CD14-positive monocyte (primary cell): ENCODE measurements around the gene LCN9. TPM values are rescaled to one million over a fixed set of nuclear protein-coding genes. Genes with fewer than 3 reads are reported as not detected.
"Not testable (repeated sequence)": the region's sequence is repeated elsewhere in the genome, so short reads cannot be mapped to it uniquely, and the experiment has no call there.

Experiments used
- DNase-seq, 3 donors: peaks; one replicate each; pipeline ENCODE4 v3.0.0-alpha.2; 2011 to 2022
- H2AFZ ChIP-seq: 2 replicates; pipeline ENCODE4 v1.6.0; 2012; ENCODE audit warnings: mild to moderate bottlenecking, low read depth, low read length, inconsistent platforms; ENCODE audit not compliant: insufficient read depth, poor library complexity, severe bottlenecking
- H3K27ac ChIP-seq, 2 donors: 1 replicate in 1 of 2; 2 replicates in 1 of 2; pipeline ENCODE4 v1.5.1; 2012 to 2013; ENCODE audit warnings: low read length in 2 of 2, control low read depth in 1 of 2, inconsistent platforms in 1 of 2, low read depth in 1 of 2, mild to moderate bottlenecking in 1 of 2
- H3K27me3 ChIP-seq, 2 donors: one replicate each; pipeline versions ENCODE4 v1.6.0 to v1.6.1; 2011 to 2013; ENCODE audit warnings: low read length in 2 of 2; ENCODE audit not compliant: control insufficient read depth in 2 of 2, insufficient read depth in 2 of 2
- H3K36me3 ChIP-seq, 2 donors: replicated peaks in 1 of 2; 1 replicate in 1 of 2; 2 replicates in 1 of 2; pipeline versions ENCODE4 v1.5.1 to v1.6.1; 2012 to 2013; ENCODE audit warnings: low read length in 2 of 2, control low read depth in 1 of 2, inconsistent platforms in 1 of 2, mild to moderate bottlenecking in 1 of 2; ENCODE audit not compliant: insufficient read depth in 2 of 2, control insufficient read depth in 1 of 2
- H3K4me1 ChIP-seq, 2 donors: 1 replicate in 1 of 2; 2 replicates in 1 of 2; pipeline versions ENCODE4 v1.5.1 to v1.6.1; 2012 to 2013; ENCODE audit warnings: low read length in 2 of 2, control low read depth in 1 of 2, inconsistent platforms in 1 of 2, mild to moderate bottlenecking in 1 of 2, moderate library complexity in 1 of 2; ENCODE audit not compliant: insufficient read depth in 2 of 2, control insufficient read depth in 1 of 2
- H3K4me2 ChIP-seq: replicated peaks from 2 replicates; pipeline ENCODE3; 2012; ENCODE audit warnings: low read length, moderate library complexity, mild to moderate bottlenecking; ENCODE audit not compliant: poor library complexity, severe bottlenecking; ENCODE audit errors: extremely low read depth
- H3K4me3 ChIP-seq, 3 experiments: fragments of 200-600 bp in 1 of 3; sonication (generic) in 1 of 3; replicated peaks in 1 of 3; 1 replicate in 2 of 3; 2 replicates in 1 of 3; pipeline ENCODE4 v1.5.1; 2011 to 2013; ENCODE audit warnings: low read length in 3 of 3, mild to moderate bottlenecking in 3 of 3, control low read depth in 2 of 3, low read depth in 2 of 3, inconsistent platforms in 1 of 3, moderate library complexity in 1 of 3
- H3K79me2 ChIP-seq: 2 replicates; pipeline ENCODE4 v1.6.0; 2012; ENCODE audit warnings: mild to moderate bottlenecking, control low read depth, inconsistent platforms, low read length, moderate library complexity; ENCODE audit not compliant: insufficient read depth
- H3K9ac ChIP-seq: 2 replicates; pipeline ENCODE4 v1.6.0; 2017; ENCODE audit warnings: low read length, mild to moderate bottlenecking; ENCODE audit not compliant: insufficient read depth, poor library complexity, severe bottlenecking
- H3K9me3 ChIP-seq, 2 donors: replicated peaks in 1 of 2; 1 replicate in 1 of 2; 2 replicates in 1 of 2; pipeline versions ENCODE4 v1.5.1 to v1.6.1; 2012 to 2013; ENCODE audit warnings: low read length in 2 of 2, control low read depth in 1 of 2; ENCODE audit not compliant: control insufficient read depth in 1 of 2, insufficient read depth in 1 of 2
- H4K20me1 ChIP-seq: 2 replicates; pipeline ENCODE4 v1.6.0; 2012; ENCODE audit warnings: mild to moderate bottlenecking, low read length, control low read depth, moderate library complexity; ENCODE audit not compliant: insufficient read depth
- H3K27ac Mint-ChIP-seq, 7 donors: one replicate each; pipeline ENCODE4 v1.8.0; 2020; ENCODE audit warnings: mild to moderate bottlenecking in 7 of 7, mixed read lengths in 7 of 7, moderate library complexity in 6 of 7, inconsistent platforms in 2 of 7
- H3K27me3 Mint-ChIP-seq, 3 donors: one replicate each; pipeline ENCODE4 v1.8.0; 2021 to 2022; ENCODE audit warnings: low read depth in 3 of 3, mild to moderate bottlenecking in 3 of 3, mixed read lengths in 3 of 3, moderate library complexity in 3 of 3, inconsistent platforms in 1 of 3
- H3K36me3 Mint-ChIP-seq, 2 donors: one replicate each; pipeline ENCODE4 v1.8.0; 2020; ENCODE audit warnings: mixed read lengths in 2 of 2, inconsistent platforms in 1 of 2, mild to moderate bottlenecking in 1 of 2
- H3K4me1 Mint-ChIP-seq: one replicate; pipeline ENCODE4 v1.8.0; 2020; ENCODE audit warnings: mild to moderate bottlenecking, mixed read lengths
- H3K4me3 Mint-ChIP-seq, 2 donors: one replicate each; pipeline ENCODE4 v1.8.0; 2020; ENCODE audit warnings: mild to moderate bottlenecking in 2 of 2, mixed read lengths in 2 of 2, moderate library complexity in 1 of 2
- H3K9me3 Mint-ChIP-seq, 7 donors: one replicate each; pipeline ENCODE4 v1.8.0; 2020 to 2022; ENCODE audit warnings: mixed read lengths in 7 of 7, mild to moderate bottlenecking in 6 of 7, moderate library complexity in 6 of 7, inconsistent platforms in 2 of 7
- CTCF ChIP-seq: fragments of 200-600 bp; IDR thresholded peaks from one replicate; pipeline ENCODE4 v1.8.0; 2022; ENCODE audit warnings: antibody characterized with exemption, mild to moderate bottlenecking
- WGBS: methylation state at CpG from one replicate; pipeline ENCODE4 v1.1.5; 2013; ENCODE audit warnings: missing lambda C conversion rate; ENCODE audit not compliant: insufficient coverage; 5-methylcytosine and 5-hydroxymethylcytosine counted together
- intact Hi-C, 2 donors: fragments of 100-400 bp; cut with micrococcal nuclease; formaldehyde crosslinking; loops; one replicate each; pipeline versions ENCODE4 v1.15.0 to v1.15.1; 2023
- polyA plus RNA-seq, 3 donors: library from polyadenylated mRNA; depleted of rRNA in 1 of 3; unstranded in 2 of 3; stranded (reverse) in 1 of 3; fragments of 300-500 nt in 2 of 3; fragments of >200 nt in 1 of 3; fragmentation: Illumina TruSeq in 2 of 3; gene quantifications; 1 replicate in 2 of 3; 2 replicates in 1 of 3; pipeline ENCODE4 v1.2.3, GENCODE V29; 2012 to 2021

LCN9 gene
- polyA plus RNA-seq, 3 donors = not detected

GRCh38 chr9:135671591-135672041, 8.5 kb downstream of the LCN9 start:
- no peaks in the 10 kb centered on the region for H3K79me2 ChIP-seq
- no peak overlapping the region for H2AFZ ChIP-seq
- H3K27me3 ChIP-seq = no peaks in the 10 kb centered on the region
- no peak overlapping the region for H3K4me2 ChIP-seq
- no peak overlapping the region for H3K27ac ChIP-seq
- H3K4me3 ChIP-seq = no peak overlapping the region
- DNase-seq = no peak
- H3K4me1 Mint-ChIP-seq = no peaks in the 10 kb centered on the region
- H4K20me1 ChIP-seq = no peaks in the 10 kb centered on the region
- peaks cover 0 to 7% (median 2%) of the 10 kb centered on the region in 7 donors for H3K9me3 Mint-ChIP-seq
- H3K27me3 Mint-ChIP-seq = peaks cover 2 to 13% (median 8%) of the 10 kb centered on the region in 3 donors
- 48% methylated on average over 15 of the region's 17 CpGs for WGBS
- no peaks in the 10 kb centered on the region for H3K36me3 ChIP-seq
- H3K27ac Mint-ChIP-seq = no peak overlapping the region
- no peaks in the 10 kb centered on the region for H3K4me1 ChIP-seq
- intact Hi-C loops = no loop called here
- no peaks in the 10 kb centered on the region for H3K9me3 ChIP-seq
- H3K4me3 Mint-ChIP-seq = no peak overlapping the region
- H3K36me3 Mint-ChIP-seq = no peaks in the 10 kb centered on the region
- TF ChIP-seq CTCF = no peak
- no peak overlapping the region for H3K9ac ChIP-seq

- 95% methylated on average over 4 of the region's 7 CpGs for WGBS
- H3K27me3 ChIP-seq, H3K4me3 Mint-ChIP-seq, H3K4me1 ChIP-seq, H3K9me3 Mint-ChIP-seq, H3K27ac ChIP-seq, H3K9me3 ChIP-seq, H3K36me3 Mint-ChIP-seq, H3K4me2 ChIP-seq, H3K4me1 Mint-ChIP-seq, H3K9ac ChIP-seq, DNase-seq, intact Hi-C loops, H2AFZ ChIP-seq, H3K4me3 ChIP-seq, H3K27ac Mint-ChIP-seq, H3K79me2 ChIP-seq, H3K36me3 ChIP-seq, H4K20me1 ChIP-seq: not testable (repeated sequence)
- peaks cover 2 to 11% (median 8%) of the 10 kb centered on the region in 3 donors for H3K27me3 Mint-ChIP-seq
Measured at GRCh38 chr9:135672786-135673185, 9.7 kb downstream of the LCN9 start.
